ENCODE results near the gene PLEKHG7. TPM values are rescaled to one million over a fixed set of nuclear protein-coding genes. Genes with fewer than 3 reads are reported as not detected.

The PLEKHG7 gene
- total RNA-seq, 2 experiments from 2014 or later, result not detected

DNA sequence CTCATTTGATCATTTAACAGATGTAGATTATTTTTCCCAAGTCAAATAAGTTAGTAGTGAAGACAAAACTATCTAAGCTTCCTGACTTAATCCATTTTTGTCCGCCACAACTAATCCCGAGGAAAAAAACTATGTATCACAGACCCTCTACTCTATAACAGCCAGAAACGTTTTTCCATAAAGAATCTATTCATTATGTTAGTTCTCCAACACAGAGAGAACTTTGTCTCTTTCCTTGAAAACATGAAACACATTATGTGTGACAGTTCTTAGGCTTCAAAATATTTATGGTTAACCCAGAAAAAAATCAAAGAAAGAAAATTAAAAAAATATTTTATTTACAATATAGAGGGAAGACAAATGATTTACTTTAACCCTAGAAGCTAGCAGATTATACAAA lies 100.1 kb downstream of the PLEKHG7 start:
- Mint-ChIP-seq H3K4me1 (ENCODE audit: low read depth) (no peaks in the 10 kb centered on the region), H3K4me3 (no peak overlapping the region), H3K9me3 (peaks cover 1% of the 10 kb centered on the region), H3K27me3 (no peaks in the 10 kb centered on the region), H3K27ac (no peak overlapping the region), H3K36me3 (ENCODE audit: low read depth) (peaks cover 40% of the 10 kb centered on the region)
- ATAC-seq, result no peak
- ChIA-PET POLR2A (no interaction called here), CTCF (no interaction called here)
- DNase-seq, result no peak
- TF ChIP-seq, protein P1, sequence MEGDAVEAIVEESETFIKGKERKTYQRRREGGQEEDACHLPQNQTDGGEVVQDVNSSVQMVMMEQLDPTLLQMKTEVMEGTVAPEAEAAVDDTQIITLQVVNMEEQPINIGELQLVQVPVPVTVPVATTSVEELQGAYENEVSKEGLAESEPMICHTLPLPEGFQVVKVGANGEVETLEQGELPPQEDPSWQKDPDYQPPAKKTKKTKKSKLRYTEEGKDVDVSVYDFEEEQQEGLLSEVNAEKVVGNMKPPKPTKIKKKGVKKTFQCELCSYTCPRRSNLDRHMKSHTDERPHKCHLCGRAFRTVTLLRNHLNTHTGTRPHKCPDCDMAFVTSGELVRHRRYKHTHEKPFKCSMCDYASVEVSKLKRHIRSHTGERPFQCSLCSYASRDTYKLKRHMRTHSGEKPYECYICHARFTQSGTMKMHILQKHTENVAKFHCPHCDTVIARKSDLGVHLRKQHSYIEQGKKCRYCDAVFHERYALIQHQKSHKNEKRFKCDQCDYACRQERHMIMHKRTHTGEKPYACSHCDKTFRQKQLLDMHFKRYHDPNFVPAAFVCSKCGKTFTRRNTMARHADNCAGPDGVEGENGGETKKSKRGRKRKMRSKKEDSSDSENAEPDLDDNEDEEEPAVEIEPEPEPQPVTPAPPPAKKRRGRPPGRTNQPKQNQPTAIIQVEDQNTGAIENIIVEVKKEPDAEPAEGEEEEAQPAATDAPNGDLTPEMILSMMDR (IDR thresholded peaks at IDR 0.05), result no peak
- intact Hi-C loops (cut with micrococcal nuclease), result no loop called here

DNA sequence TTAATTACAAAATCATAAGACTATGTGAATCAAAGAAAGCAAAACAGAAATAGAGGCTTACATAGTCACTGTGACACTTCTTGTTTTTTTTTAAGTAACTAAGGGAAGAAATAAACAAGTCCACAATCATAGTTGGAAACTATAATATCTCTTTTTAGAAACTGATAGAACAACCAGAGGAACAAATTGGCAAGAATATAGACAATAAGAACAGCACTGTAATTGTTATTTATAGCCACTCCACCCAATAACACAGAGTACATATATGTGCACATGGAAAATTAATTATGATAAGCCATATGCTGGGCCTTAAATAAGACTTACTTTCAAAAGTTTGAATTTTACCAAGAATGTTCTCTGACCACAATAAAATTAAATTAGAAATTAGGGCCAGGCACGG lies 101.1 kb downstream of the PLEKHG7 start:
- no peaks in the 10 kb centered on the region for H3K27me3 Mint-ChIP-seq
- CTCF ChIA-PET, result no interaction called here
- no peak for DNase-seq
- no peak overlapping the region for H3K4me3 Mint-ChIP-seq
- H3K36me3 Mint-ChIP-seq (ENCODE audit: low read depth), result peaks cover 45% of the 10 kb centered on the region
- POLR2A ChIA-PET, result no interaction called here
- H3K27ac Mint-ChIP-seq, result no peak overlapping the region
- H3K4me1 Mint-ChIP-seq (ENCODE audit: low read depth), result no peaks in the 10 kb centered on the region
- TF ChIP-seq, protein P1 (IDR thresholded peaks at IDR 0.05), result no peak
- H3K9me3 Mint-ChIP-seq, result peaks cover 1% of the 10 kb centered on the region
- ATAC-seq, result no peak
- intact Hi-C loops (cut with micrococcal nuclease), result no loop called here

DNA sequence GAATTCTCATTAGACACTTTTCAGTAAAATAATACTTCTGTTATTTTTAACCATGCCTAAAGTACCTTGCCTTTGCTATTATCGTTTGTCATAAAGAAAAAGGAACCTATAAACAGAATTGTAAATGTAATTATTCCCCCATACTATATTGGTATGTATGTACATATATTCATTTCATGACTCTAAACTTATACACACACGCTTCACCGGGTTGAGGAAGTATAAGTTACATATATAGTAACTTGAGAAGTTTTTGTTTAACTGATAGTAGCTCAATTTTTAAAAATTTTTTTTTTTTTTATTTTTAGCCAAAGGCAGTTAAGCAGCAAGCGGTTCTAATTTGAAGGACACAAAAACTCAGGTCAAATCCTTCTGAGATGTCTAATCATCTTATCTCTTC lies 107.6 kb downstream of the PLEKHG7 start:
- Mint-ChIP-seq H3K9me3 (peaks cover 1% of the 10 kb centered on the region), H3K36me3 (ENCODE audit: low read depth) (peaks cover 42% of the 10 kb centered on the region), H3K27me3 (no peaks in the 10 kb centered on the region), H3K4me3 (no peak overlapping the region), H3K4me1 (ENCODE audit: low read depth) (no peaks in the 10 kb centered on the region), H3K27ac (no peak overlapping the region)
- intact Hi-C loops (cut with micrococcal nuclease), result no loop called here
- POLR2A ChIA-PET, result no interaction called here
- CTCF ChIA-PET, result interaction anchor here (0.5 kb wide), 1 partner anchor 1864 kb away, joined by 3 read pairs; no protein-coding TSS in a partner anchor
- DNase-seq (no peak), ATAC-seq (no peak)
- TF ChIP-seq, protein P1 (IDR thresholded peaks at IDR 0.05), result no peak

DNA sequence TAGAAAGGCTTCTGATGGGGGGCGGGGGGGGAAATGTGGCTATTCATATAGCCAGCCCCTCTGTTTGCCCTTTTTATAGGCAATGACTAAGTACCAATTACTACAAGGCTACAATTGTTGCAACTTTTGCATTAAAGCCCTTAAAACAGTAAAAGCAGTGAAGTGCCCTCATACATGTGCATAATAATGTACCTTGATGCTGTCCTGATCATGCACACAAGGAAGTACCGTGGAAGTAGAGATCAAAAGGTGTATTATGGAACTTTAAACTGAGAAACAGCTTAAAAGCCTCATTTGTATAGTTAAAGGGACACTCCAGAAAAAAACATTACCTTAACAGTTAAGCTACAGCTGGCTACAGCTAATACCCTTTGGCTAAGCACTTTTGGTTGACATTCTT lies 111.8 kb downstream of the PLEKHG7 start:
- DNase-seq, result no peak
- Mint-ChIP-seq H3K27ac (no peak overlapping the region), H3K9me3 (no peaks in the 10 kb centered on the region), H3K36me3 (ENCODE audit: low read depth) (peaks cover 23% of the 10 kb centered on the region), H3K4me3 (no peak overlapping the region), H3K27me3 (no peaks in the 10 kb centered on the region), H3K4me1 (ENCODE audit: low read depth) (no peaks in the 10 kb centered on the region)
- CTCF ChIA-PET, result no interaction called here
- no peak for ATAC-seq
- TF ChIP-seq, protein P1 (IDR thresholded peaks at IDR 0.05), result no peak
- POLR2A ChIA-PET, result no interaction called here
- intact Hi-C loops (cut with micrococcal nuclease), result no loop called here

DNA sequence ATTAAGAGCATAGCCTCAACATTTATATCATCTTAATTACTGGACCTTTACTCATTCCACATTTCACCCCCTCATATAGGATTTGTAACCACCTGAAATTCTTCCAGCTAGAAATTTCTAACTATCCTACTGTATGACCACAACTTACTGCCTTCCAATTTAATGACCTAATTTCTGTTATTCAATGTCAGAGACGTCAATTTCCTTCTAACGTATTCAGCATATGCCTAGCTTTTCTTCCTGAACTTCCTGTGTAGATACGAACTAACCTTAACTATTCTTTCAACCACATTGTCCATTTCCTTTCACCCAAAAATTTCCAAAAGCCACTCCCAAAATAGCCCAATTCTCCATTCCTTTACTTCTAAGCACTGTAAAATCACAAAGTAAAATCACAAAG lies 118.4 kb downstream of the PLEKHG7 start:
- Mint-ChIP-seq H3K36me3 (ENCODE audit: low read depth) (peaks cover 10% of the 10 kb centered on the region), H3K9me3 (no peaks in the 10 kb centered on the region), H3K4me3 (no peak overlapping the region), H3K4me1 (ENCODE audit: low read depth) (no peaks in the 10 kb centered on the region), H3K27ac (no peak overlapping the region), H3K27me3 (no peaks in the 10 kb centered on the region)
- POLR2A ChIA-PET, result no interaction called here
- DNase-seq (no peak), ATAC-seq (no peak)
- TF ChIP-seq, protein P1 (IDR thresholded peaks at IDR 0.05), result no peak
- intact Hi-C loops (cut with micrococcal nuclease), result no loop called here
- CTCF ChIA-PET, result no interaction called here

Other genes with a start within 250 kb of the PLEKHG7 start
- gene EEA1, start 226.3 kb downstream of the PLEKHG7 start, total RNA-seq, result 10 to 100 TPM; 20.8 to 21.7 TPM